Omental fat pad (tissue), 4 donors: ENCODE measurements around the gene PPP2R2C. TPM values are rescaled to one million over a fixed set of nuclear protein-coding genes. Genes with fewer than 3 reads are reported as not detected.

Source experiments
- ATAC-seq: fragments of 150-250 bp; one replicate; pipeline ENCODE4 v1.9.1; 2016; ENCODE audit warnings: mild to moderate bottlenecking, moderate library complexity; ENCODE audit not compliant: low FRiP score
- DNase-seq: peaks from one replicate; pipeline ENCODE4 v3.0.0-alpha.2; 2019; ENCODE audit warnings: low spot score
- total RNA-seq, 4 donors: library from RNA; depleted of rRNA; stranded (reverse); fragments of >200 nt; gene quantifications; one replicate each; pipeline ENCODE4 v1.1.0, GENCODE V29; 2016
- TF ChIP-seq, protein P1 (sequence below), 3 donors: fragments of 450-650 bp; IDR thresholded peaks; one replicate each; pipeline ENCODE4 v1.5.1; 2016 to 2017; ENCODE audit warnings: antibody characterized with exemption in 3 of 3, mild to moderate bottlenecking in 3 of 3, moderate library complexity in 2 of 3

The PPP2R2C gene
- total RNA-seq, 4 donors from 2014 or later: 0.38 to 1.7 (median 0.68) TPM

DNA sequence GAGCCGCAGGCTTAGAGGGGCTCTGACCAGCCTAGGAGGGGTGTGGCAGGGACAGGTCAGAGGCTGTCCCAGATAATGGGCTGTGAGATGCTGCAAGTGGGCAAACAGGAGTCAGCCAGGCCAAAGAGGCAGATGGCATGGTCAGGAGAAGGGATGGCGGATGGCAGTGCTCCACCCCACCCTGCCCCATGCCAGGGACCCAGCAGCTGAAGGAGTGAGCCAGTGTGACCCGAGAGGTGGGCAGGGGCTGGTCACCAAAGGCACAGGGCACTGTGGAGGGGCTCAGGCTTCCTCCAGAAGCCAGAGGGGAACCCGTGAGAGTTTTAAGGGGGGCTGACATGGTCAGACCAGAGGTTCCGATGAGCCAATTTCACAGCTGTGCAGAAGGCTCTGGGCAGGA is 105.8 kb downstream of the PPP2R2C start:
- DNase-seq (no peak), ATAC-seq (no peak)
- TF ChIP-seq, protein P1, sequence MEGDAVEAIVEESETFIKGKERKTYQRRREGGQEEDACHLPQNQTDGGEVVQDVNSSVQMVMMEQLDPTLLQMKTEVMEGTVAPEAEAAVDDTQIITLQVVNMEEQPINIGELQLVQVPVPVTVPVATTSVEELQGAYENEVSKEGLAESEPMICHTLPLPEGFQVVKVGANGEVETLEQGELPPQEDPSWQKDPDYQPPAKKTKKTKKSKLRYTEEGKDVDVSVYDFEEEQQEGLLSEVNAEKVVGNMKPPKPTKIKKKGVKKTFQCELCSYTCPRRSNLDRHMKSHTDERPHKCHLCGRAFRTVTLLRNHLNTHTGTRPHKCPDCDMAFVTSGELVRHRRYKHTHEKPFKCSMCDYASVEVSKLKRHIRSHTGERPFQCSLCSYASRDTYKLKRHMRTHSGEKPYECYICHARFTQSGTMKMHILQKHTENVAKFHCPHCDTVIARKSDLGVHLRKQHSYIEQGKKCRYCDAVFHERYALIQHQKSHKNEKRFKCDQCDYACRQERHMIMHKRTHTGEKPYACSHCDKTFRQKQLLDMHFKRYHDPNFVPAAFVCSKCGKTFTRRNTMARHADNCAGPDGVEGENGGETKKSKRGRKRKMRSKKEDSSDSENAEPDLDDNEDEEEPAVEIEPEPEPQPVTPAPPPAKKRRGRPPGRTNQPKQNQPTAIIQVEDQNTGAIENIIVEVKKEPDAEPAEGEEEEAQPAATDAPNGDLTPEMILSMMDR (IDR thresholded peaks at IDR 0.05): no peak

DNA sequence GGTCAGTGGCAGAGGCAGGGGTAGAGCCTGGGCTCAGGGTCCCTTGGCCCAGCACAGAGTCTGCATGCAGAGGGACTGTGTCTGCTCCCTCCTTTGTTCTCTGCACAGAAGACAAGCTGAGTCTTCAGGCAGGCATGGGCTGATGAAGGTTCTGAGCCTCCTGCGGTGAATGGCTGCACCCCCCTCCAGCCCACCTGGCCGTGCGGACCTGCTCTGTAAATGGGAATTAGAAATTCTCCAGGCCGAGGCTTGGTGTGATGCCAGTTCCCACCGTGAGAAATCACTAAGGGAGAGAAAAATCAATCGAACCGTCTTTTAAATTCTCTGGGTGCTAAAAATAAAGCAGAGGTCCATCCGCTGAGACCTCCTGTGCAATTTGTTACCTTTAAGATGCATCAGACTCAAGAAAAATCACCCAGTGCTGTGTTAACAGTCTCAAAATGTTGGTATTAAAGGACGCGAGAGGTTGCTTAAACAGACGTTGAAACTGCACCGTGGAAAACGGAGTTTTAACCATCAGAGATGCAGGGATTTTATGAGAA is 106.8 kb downstream of the PPP2R2C start:
- TF ChIP-seq, protein P1 (IDR thresholded peaks at IDR 0.05): no peak
- DNase-seq (no peak), ATAC-seq (no peak)

DNA sequence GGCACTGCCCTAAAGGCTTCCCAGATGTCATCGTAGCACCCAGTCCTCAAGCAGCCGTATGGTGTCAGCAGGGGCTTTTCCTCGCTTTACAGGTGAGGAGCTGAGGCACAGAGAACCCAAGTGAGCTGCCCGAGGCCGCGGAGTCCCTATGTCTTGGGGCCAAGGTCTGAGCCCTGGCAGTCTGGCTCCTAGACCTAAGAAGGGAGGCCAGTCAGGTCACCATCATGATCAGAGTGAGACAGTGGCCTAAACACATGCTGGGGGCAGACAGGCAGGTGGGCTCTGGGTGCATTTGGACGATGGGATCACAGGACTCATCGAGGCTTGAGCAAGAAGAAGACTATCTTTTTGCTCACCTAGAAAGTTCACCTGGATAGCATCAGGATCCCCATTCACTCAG is 107.8 kb downstream of the PPP2R2C start:
- TF ChIP-seq, protein P1 (IDR thresholded peaks at IDR 0.05): no peak

DNA sequence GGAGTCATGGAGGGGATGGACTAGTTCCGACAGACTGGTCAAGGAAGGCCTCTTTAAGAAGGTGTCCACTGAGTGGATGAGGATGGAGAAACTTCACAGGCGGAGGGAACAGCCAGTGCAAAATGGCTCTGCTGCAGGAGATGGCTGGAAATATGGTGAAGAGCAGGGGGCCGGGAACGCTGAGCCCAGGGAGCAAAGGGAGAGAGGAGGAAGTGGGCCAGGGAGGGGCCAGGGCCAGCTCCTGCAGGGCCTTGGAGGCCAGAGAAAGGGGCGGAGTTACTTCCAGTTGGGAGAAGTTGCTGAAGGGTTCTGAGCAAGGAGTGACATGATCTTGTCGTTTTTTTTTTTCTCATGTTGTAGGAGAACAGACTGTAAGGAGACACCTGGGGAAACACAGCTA is 108.3 kb downstream of the PPP2R2C start:
- TF ChIP-seq, protein P1 (IDR thresholded peaks at IDR 0.05): no peak
- no peak for ATAC-seq
- DNase-seq: no peak

More for the DNA sequence above, 107.8 kb downstream of the PPP2R2C start:
- DNase-seq (no peak), ATAC-seq (no peak)

DNA sequence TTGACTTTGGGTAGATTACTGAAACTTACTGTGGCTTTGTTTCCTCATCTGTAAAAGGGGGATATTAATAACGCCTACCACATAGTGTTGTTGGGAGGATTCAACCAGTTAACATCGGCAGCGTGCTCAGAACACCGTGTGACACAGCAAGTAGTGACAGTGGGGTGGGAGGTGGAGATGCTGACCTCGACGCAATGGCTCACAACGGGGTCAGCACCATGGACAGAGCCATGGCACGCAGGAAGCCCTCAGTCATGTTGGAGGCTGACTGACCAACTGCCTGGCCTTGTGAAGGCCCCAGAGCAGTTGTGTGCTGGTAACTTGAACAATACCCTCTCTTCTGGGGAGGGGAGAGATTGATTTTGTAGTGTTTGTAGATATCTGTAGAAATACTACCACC is 109.5 kb downstream of the PPP2R2C start:
- TF ChIP-seq, protein P1 (IDR thresholded peaks at IDR 0.05): no peak
- ATAC-seq (no peak), DNase-seq (no peak)

DNA sequence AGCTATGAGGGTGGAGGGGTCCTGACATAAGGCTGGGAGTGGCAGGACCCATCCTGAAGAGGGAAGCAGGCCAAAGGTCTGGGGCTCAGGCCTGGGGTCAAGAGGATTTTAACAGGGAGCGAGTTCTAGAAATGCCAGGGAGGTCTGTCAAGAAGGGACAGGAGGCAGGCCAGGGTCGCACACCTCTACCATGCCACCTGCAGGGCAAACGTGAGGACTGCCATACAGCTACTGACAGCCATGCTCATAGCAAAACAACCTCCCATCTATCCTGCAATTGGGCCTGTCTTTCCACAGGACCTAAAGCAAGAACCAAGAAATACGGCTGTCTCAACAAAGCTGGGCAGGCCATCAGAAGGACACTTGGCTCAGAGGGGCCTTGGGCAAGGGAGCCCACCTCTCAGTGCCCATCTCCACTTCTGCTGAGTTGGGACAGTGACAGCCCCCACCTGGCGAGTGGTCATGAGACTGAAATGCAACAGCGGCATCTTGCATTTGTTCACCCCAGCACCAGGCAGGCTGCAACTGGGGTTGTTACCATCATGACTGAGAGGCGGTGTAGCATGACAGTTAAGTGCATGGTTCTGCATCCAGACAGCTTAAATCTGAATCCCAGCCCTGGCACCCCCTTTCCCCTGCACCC is 110.0 kb downstream of the PPP2R2C start:
- TF ChIP-seq, protein P1 (IDR thresholded peaks at IDR 0.05): no peak
- ATAC-seq (no peak), DNase-seq (no peak)
